ENCODE data around the gene PKP1. TPM values are rescaled to one million over a fixed set of nuclear protein-coding genes. Genes with fewer than 3 reads are reported as not detected.

The PKP1 gene
- polyA plus RNA-seq, 1 donor (not counting 4 experiments of a cell fraction or from before 2014, with no cell fraction given), result 169 TPM

- Histone ChIP-seq H4K20me1 (ENCODE audit: control insufficient read depth, extremely low read depth, insufficient read depth, low read length) (no peaks in the 10 kb centered on the region), H3K4me1 (ENCODE audit: control insufficient read depth, extremely low read depth, insufficient read depth, low read length) (no peaks in the 10 kb centered on the region), H2AFZ (ENCODE audit: control insufficient read depth, low read length) (no peak overlapping the region), H3K27me3 (ENCODE audit: control insufficient read depth, extremely low read depth, insufficient read depth, low read length) (peaks cover 69% of the 10 kb centered on the region), H3K9ac (ENCODE audit: control insufficient read depth, extremely low read depth, insufficient read depth, low read length) (no peak overlapping the region), H3K27ac (ENCODE audit: control insufficient read depth, insufficient read depth, low read length) (no peak overlapping the region), H3K4me3 (ENCODE audit: control insufficient read depth in 2 of 3, extremely low read depth in 1 of 3, insufficient read depth in 2 of 3, low read depth in 1 of 3, low read length in 3 of 3) (no peak overlapping the region), H3K4me2 (ENCODE audit: control insufficient read depth, extremely low read depth, insufficient read depth, low read depth, low read length) (no peak overlapping the region), H3K9me3 (ENCODE audit: control insufficient read depth, low read depth, low read length) (no peaks in the 10 kb centered on the region), H3K79me2 (ENCODE audit: control insufficient read depth, insufficient read depth, low read length) (no peaks in the 10 kb centered on the region), H3K36me3 (ENCODE audit: control insufficient read depth in 2 of 2, extremely low read depth in 1 of 2, insufficient read depth in 2 of 2, low read length in 2 of 2) (no peaks in the 10 kb centered on the region), H3K9me1 (ENCODE audit: control insufficient read depth, extremely low read depth, insufficient read depth, low read length) (no peaks in the 10 kb centered on the region)
- dilution Hi-C loops (cut with MboI; ENCODE audit: extremely low pct_ligation_motif_present, low sequenced_read_pairs), result no loop called here
- DNase-seq (ENCODE audit: low read depth, low spot score) (no peak), FAIRE-seq (no peak)
- no peak for TF ChIP-seq CTCF (optimal IDR thresholded peaks at IDR 0.05 in 1 of 3, IDR thresholded peaks at IDR 0.05 in 1 of 3, conservative IDR thresholded peaks at IDR 0.05 in 1 of 3; ENCODE audit: extremely low read depth in 1 of 3, insufficient read depth in 2 of 3, low read length in 3 of 3)
- no peak for TF ChIP-seq EZH2 (IDR thresholded peaks at IDR 0.05; ENCODE audit: low read length)
Measured at GRCh38 chr1:201371276-201371675, 88.0 kb downstream of the PKP1 start.

DNA sequence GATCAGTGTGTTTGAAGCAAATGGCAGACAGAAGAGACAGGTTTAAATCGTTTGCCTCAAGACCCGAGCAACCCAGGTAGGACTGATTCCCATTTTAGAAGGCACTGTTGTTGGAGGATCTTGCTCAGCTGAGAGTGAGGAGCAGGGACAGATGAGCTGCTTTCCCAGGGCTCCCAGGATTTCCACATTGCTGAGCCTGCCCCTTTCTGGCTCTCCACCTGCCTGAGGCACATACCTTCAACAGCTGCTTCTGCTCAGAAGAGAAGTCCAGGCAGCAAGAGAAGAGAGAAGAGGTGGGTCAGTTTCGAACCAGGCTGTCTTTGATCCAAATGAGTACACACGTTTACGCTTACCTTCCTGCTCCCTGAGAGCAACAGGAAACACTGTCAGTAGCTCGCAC, 88.5 kb downstream of the PKP1 start:
- dilution Hi-C loops (cut with MboI; ENCODE audit: extremely low pct_ligation_motif_present, low sequenced_read_pairs), result no loop called here
- Histone ChIP-seq H3K27ac (ENCODE audit: control insufficient read depth, insufficient read depth, low read length) (no peak overlapping the region), H3K4me3 (ENCODE audit: control insufficient read depth in 2 of 3, extremely low read depth in 1 of 3, insufficient read depth in 2 of 3, low read depth in 1 of 3, low read length in 3 of 3) (no peak overlapping the region), H3K9ac (ENCODE audit: control insufficient read depth, extremely low read depth, insufficient read depth, low read length) (no peak overlapping the region), H2AFZ (ENCODE audit: control insufficient read depth, low read length) (no peak overlapping the region), H3K9me1 (ENCODE audit: control insufficient read depth, extremely low read depth, insufficient read depth, low read length) (no peaks in the 10 kb centered on the region), H3K27me3 (ENCODE audit: control insufficient read depth, extremely low read depth, insufficient read depth, low read length) (peaks cover 65% of the 10 kb centered on the region), H3K4me2 (ENCODE audit: control insufficient read depth, extremely low read depth, insufficient read depth, low read depth, low read length) (no peak overlapping the region), H3K4me1 (ENCODE audit: control insufficient read depth, extremely low read depth, insufficient read depth, low read length) (no peaks in the 10 kb centered on the region), H3K36me3 (ENCODE audit: control insufficient read depth in 2 of 2, extremely low read depth in 1 of 2, insufficient read depth in 2 of 2, low read length in 2 of 2) (no peaks in the 10 kb centered on the region), H4K20me1 (ENCODE audit: control insufficient read depth, extremely low read depth, insufficient read depth, low read length) (peaks cover 2% of the 10 kb centered on the region), H3K79me2 (ENCODE audit: control insufficient read depth, insufficient read depth, low read length) (no peaks in the 10 kb centered on the region), H3K9me3 (ENCODE audit: control insufficient read depth, low read depth, low read length) (no peaks in the 10 kb centered on the region)
- TF ChIP-seq CTCF (optimal IDR thresholded peaks at IDR 0.05 in 1 of 3, IDR thresholded peaks at IDR 0.05 in 1 of 3, conservative IDR thresholded peaks at IDR 0.05 in 1 of 3; ENCODE audit: extremely low read depth in 1 of 3, insufficient read depth in 2 of 3, low read length in 3 of 3) (no peak), EZH2 (IDR thresholded peaks at IDR 0.05; ENCODE audit: low read length) (no peak)
- FAIRE-seq, result no peak
- no peak for DNase-seq (ENCODE audit: low read depth, low spot score)
